Measurements from ENCODE around the gene MRPL14. TPM values are rescaled to one million over a fixed set of nuclear protein-coding genes. Genes with fewer than 3 reads are reported as not detected.
A peak's percentile ranks its signal among the peaks of the same experiment; 100 is the strongest.

The MRPL14 gene
- total and polyA plus RNA-seq, 9 of the 15 experiments (the other 6 are each of a cell fraction or from before 2014, with no cell fraction given), result 126 to 424 (median 165) TPM

GRCh38 chr6:44074439-44074812, 52.8 kb downstream of the MRPL14 start (continued):
- TF ChIP-seq ZBTB49 (CRISPR knock-in tag; IDR thresholded peaks at IDR 0.05; ENCODE audit: borderline replicate concordance) (no peak), ETS2 (tag; IDR thresholded peaks at IDR 0.05; ENCODE audit: borderline replicate concordance, poor library complexity, severe bottlenecking) (no peak), HDAC2 (IDR thresholded peaks at IDR 0.05) (peak; percentile 82; the same call in 1 of the 2 replicates), BDP1 (IDR thresholded peaks at IDR 0.05; ENCODE audit: insufficient read depth, insufficient read length) (no peak), MTF1 (CRISPR knock-in tag; IDR thresholded peaks at IDR 0.05; ENCODE audit: borderline replicate concordance) (peak; percentile 21; the same call in 1 of the 2 replicates), TARDBP (IDR thresholded peaks at IDR 0.05) (0 out of 2 replicates have a peak, but pooled peaks have one; percentile 34), TGIF2 (CRISPR knock-in tag; IDR thresholded peaks at IDR 0.05) (no peak), PTTG1 (tag; IDR thresholded peaks at IDR 0.05; ENCODE audit: low read depth) (no peak), KDM5B (IDR thresholded peaks at IDR 0.05; ENCODE audit: insufficient replicate concordance, low read depth, low read length) (no peak), SOX6 (IDR thresholded peaks at IDR 0.05) (no peak), ZNF449 (CRISPR knock-in tag; IDR thresholded peaks at IDR 0.05) (no peak), SUPT5H (IDR thresholded peaks at IDR 0.05) (peak; percentile 22; the same call in 1 of the 2 replicates), ZKSCAN8 (CRISPR knock-in tag; IDR thresholded peaks at IDR 0.05) (no peak), MAX (CRISPR knock-in tag; IDR thresholded peaks at IDR 0.05) (no peak), BACH1 (tag; IDR thresholded peaks at IDR 0.05) (no peak), TEAD2 (tag; IDR thresholded peaks at IDR 0.05) (no peak), POLR3A (IDR thresholded peaks at IDR 0.05; ENCODE audit: borderline replicate concordance, extremely low read depth, insufficient read depth, insufficient read length) (no peak), SIRT6 (IDR thresholded peaks at IDR 0.05; ENCODE audit: low read depth, low read length) (no peak), SAFB (IDR thresholded peaks at IDR 0.05; ENCODE audit: borderline replicate concordance, low read depth, low read length) (no peak; the same call in 1 of the 2 replicates), TCF7 (IDR thresholded peaks at IDR 0.05; ENCODE audit: borderline replicate concordance) (no peak), NONO (IDR thresholded peaks at IDR 0.05; ENCODE audit: low read depth in 2 of 2, low read length in 1 of 2) (peak in 1 of 2 experiments; percentile 13; a peak in 1 of 4 replicates)
- TF ChIP-seq, protein P1, sequence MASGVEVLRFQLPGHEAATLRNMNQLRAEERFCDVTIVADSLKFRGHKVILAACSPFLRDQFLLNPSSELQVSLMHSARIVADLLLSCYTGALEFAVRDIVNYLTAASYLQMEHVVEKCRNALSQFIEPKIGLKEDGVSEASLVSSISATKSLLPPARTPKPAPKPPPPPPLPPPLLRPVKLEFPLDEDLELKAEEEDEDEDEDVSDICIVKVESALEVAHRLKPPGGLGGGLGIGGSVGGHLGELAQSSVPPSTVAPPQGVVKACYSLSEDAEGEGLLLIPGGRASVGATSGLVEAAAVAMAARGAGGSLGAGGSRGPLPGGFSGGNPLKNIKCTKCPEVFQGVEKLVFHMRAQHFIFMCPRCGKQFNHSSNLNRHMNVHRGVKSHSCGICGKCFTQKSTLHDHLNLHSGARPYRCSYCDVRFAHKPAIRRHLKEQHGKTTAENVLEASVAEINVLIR (CRISPR knock-in tag; IDR thresholded peaks at IDR 0.05), result no peak
- TF ChIP-seq, protein P2, sequence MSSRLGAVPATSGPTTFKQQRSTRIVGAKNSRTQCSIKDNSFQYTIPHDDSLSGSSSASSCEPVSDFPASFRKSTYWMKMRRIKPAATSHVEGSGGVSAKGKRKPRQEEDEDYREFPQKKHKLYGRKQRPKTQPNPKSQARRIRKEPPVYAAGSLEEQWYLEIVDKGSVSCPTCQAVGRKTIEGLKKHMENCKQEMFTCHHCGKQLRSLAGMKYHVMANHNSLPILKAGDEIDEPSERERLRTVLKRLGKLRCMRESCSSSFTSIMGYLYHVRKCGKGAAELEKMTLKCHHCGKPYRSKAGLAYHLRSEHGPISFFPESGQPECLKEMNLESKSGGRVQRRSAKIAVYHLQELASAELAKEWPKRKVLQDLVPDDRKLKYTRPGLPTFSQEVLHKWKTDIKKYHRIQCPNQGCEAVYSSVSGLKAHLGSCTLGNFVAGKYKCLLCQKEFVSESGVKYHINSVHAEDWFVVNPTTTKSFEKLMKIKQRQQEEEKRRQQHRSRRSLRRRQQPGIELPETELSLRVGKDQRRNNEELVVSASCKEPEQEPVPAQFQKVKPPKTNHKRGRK (tag; IDR thresholded peaks at IDR 0.05), result no peak

All from K562 (cell line).